AG04449 (cell line): Measurements from ENCODE around the gene AIRE.

ENCODE experiments used
- CTCF ChIA-PET: fragments of 350-600 bp; formaldehyde crosslinking; extraction: SDS; loops from one replicate; lab custom pipeline; 2021; ENCODE audit warnings: antibody characterized with exemption; lab: Yijun Ruan, JAX
- POLR2A ChIA-PET: fragments of 400-600, 350-600 bp; formaldehyde crosslinking; extraction: SDS; loops from one replicate; lab custom pipeline; 2020; ENCODE audit warnings: antibody characterized with exemption, inconsistent platforms; lab: Yijun Ruan, JAX
- DNase-seq: peaks from one replicate; pipeline ENCODE4 v3.0.0-alpha.2; 2010; ENCODE audit warnings: low read depth, low spot score
- H3K4me3 ChIP-seq: 2 replicates; pipeline ENCODE4 v1.5.1; 2011; ENCODE audit warnings: low read depth, mild to moderate bottlenecking, control low read depth, low read length
- CTCF ChIP-seq: IDR thresholded peaks from one replicate; pipeline ENCODE4 v1.5.1; 2011; ENCODE audit warnings: mild to moderate bottlenecking, moderate library complexity, low read length, control low read depth, inconsistent platforms; ENCODE audit not compliant: insufficient read depth; ENCODE audit errors: missing control alignments

Gene AIRE

GRCh38 chr21:44312089-44312488 is 26.4 kb downstream of the AIRE start:
- TF ChIP-seq CTCF, result no peak
- no peak overlapping the region for H3K4me3 ChIP-seq
- CTCF ChIA-PET, result no interaction called here
- POLR2A ChIA-PET, result no interaction called here
- DNase-seq, result no peak

GRCh38 chr21:44312716-44313115 is 27.0 kb downstream of the AIRE start:
- no peak overlapping the region for H3K4me3 ChIP-seq
- no peak for DNase-seq
- POLR2A ChIA-PET, result no interaction called here
- CTCF ChIA-PET, result interaction anchor here (4.3 kb wide), 1 partner anchor 9 kb away, joined by 26 read pairs; no protein-coding TSS in a partner anchor
- TF ChIP-seq CTCF, result no peak

GRCh38 chr21:44313451-44313850 is 27.8 kb downstream of the AIRE start:
- CTCF ChIA-PET, result interaction anchor here (4.3 kb wide), 1 partner anchor 10 kb away, joined by 26 read pairs; no protein-coding TSS in a partner anchor
- no peak overlapping the region for H3K4me3 ChIP-seq

GRCh38 chr21:44314128-44314527 is 28.5 kb downstream of the AIRE start:
- ChIA-PET CTCF (interaction anchor here (4.3 kb wide), 1 partner anchor 10 kb away, joined by 26 read pairs; no protein-coding TSS in a partner anchor), POLR2A (interaction anchor here (1.4 kb wide), 1 partner anchor 10 kb away, joined by 3 read pairs; no protein-coding TSS in a partner anchor)
- no peak for TF ChIP-seq CTCF
- H3K4me3 ChIP-seq, result no peak overlapping the region
- DNase-seq, result no peak

More at GRCh38 chr21:44313451-44313850, 27.8 kb downstream of the AIRE start:
- POLR2A ChIA-PET, result no interaction called here
- DNase-seq, result no peak
- no peak for TF ChIP-seq CTCF

- CTCF ChIA-PET, result interaction anchor here (4.3 kb wide), 1 partner anchor 11 kb away, joined by 26 read pairs; no protein-coding TSS in a partner anchor
- no peak for TF ChIP-seq CTCF
- POLR2A ChIA-PET, result interaction anchor here (1.4 kb wide), 1 partner anchor 10 kb away, joined by 3 read pairs; no protein-coding TSS in a partner anchor
- H3K4me3 ChIP-seq, result no peak overlapping the region
- DNase-seq, result no peak
These were observed 28.9 kb downstream of the AIRE start for GRCh38 chr21:44314561-44314960.

GRCh38 chr21:44315691-44316203 is 30.1 kb downstream of the AIRE start:
- no peak for DNase-seq
- POLR2A ChIA-PET, result interaction anchor here (1.1 kb wide), 1 partner anchor 10 kb away, joined by 4 read pairs; no protein-coding TSS in a partner anchor
- no peak for TF ChIP-seq CTCF
- CTCF ChIA-PET, result interaction anchor here (1.1 to 4.3 kb wide), 4 partner anchors 12 to 20 kb away, joined by 3 to 26 read pairs (median 4); no protein-coding TSS in a partner anchor
- H3K4me3 ChIP-seq, result no peak overlapping the region
